H1 (cell line): Measurements from ENCODE around the gene PMP22. TPM values are rescaled to one million over a fixed set of nuclear protein-coding genes. Genes with fewer than 3 reads are reported as not detected.
A peak's percentile ranks its signal among the peaks of the same experiment; 100 is the strongest.

Experiments
- ATF3 ChIP-seq: IDR thresholded peaks from 2 replicates; pipeline ENCODE4 v1.6.1; 2011; ENCODE audit warnings: low read depth, mild to moderate bottlenecking, low read length; ENCODE audit not compliant: insufficient read depth
- CBX5 ChIP-seq: fragments of 300-800, 300-1000 bp; sonication (generic); IDR thresholded peaks from 2 replicates; pipeline ENCODE4 v1.7.1; 2016; ENCODE audit warnings: antibody characterized with exemption, low read length, low read depth
- CBX8 ChIP-seq: fragments of 300-800, 300-1000 bp; sonication (generic); IDR thresholded peaks from 2 replicates; pipeline ENCODE4 v1.7.1; 2016; ENCODE audit warnings: low read depth, low read length, borderline replicate concordance
- EGR1 ChIP-seq: IDR thresholded peaks from 2 replicates; pipeline ENCODE4 v1.6.1; 2011; ENCODE audit warnings: low read depth, low read length, borderline replicate concordance
- GTF2F1 ChIP-seq: IDR thresholded peaks from 2 replicates; pipeline ENCODE4 v1.6.1; 2012; ENCODE audit warnings: low read depth, low read length, improper control_type of control experiment, borderline replicate concordance
- JUN ChIP-seq: IDR thresholded peaks from 2 replicates; pipeline ENCODE4 v1.6.1; 2011; ENCODE audit warnings: low read depth, mild to moderate bottlenecking, improper control_type of control experiment, low read length
- MAX ChIP-seq: IDR thresholded peaks from 2 replicates; pipeline ENCODE4 v1.6.1; 2012; ENCODE audit warnings: inconsistent platforms
- POLR2A ChIP-seq, 2 experiments: IDR thresholded peaks; 1 replicate in 1 of 2; 2 replicates in 1 of 2; pipeline ENCODE4 v1.6.1; 2011; ENCODE audit warnings: low read depth in 2 of 2, low read length in 2 of 2, mild to moderate bottlenecking in 2 of 2; ENCODE audit errors: control extremely low read depth in 1 of 2
- POLR2AphosphoS5 ChIP-seq: IDR thresholded peaks from 2 replicates; pipeline ENCODE4 v1.6.1; 2011; ENCODE audit warnings: low read depth, low read length
- POU5F1 ChIP-seq: IDR thresholded peaks from 2 replicates; pipeline ENCODE4 v1.6.1; 2011; ENCODE audit warnings: low read depth, mild to moderate bottlenecking, low read length, moderate library complexity
- RAD21 ChIP-seq, 2 experiments: IDR thresholded peaks in 1 of 2; conservative IDR thresholded peaks in 1 of 2; 2 replicates each; pipeline ENCODE4 v1.6.1; 2011; ENCODE audit warnings: low read depth in 2 of 2, low read length in 2 of 2, improper control_type of control experiment in 1 of 2, inconsistent platforms in 1 of 2, mild to moderate bottlenecking in 1 of 2, moderate library complexity in 1 of 2
- RBBP5 ChIP-seq: IDR thresholded peaks from 2 replicates; pipeline ENCODE4 v1.7.1; 2012; ENCODE audit warnings: low read depth, mild to moderate bottlenecking, inconsistent platforms, low read length, moderate library complexity, borderline replicate concordance
- SUZ12 ChIP-seq: fragments of 200-600 bp; sonication (generic); IDR thresholded peaks from 2 replicates; pipeline ENCODE4 v1.6.1; 2012; ENCODE audit warnings: mild to moderate bottlenecking, inconsistent platforms, low read length, moderate library complexity, mixed read lengths
- TAF1 ChIP-seq: IDR thresholded peaks from 2 replicates; pipeline ENCODE4 v1.6.1; 2011; ENCODE audit warnings: mild to moderate bottlenecking, low read depth, low read length
- polyA plus RNA-seq, 7 experiments: library from polyadenylated mRNA; depleted of rRNA in 3 of 7; stranded (reverse) in 5 of 7; unstranded in 2 of 7; fragments of >200 nt in 5 of 7; fragments of 200-250 nt in 2 of 7; gene quantifications; 1 replicate in 5 of 7; 2 replicates in 1 of 7; 4 replicates in 1 of 7; pipeline versions ENCODE4 v1.2.1 to v1.2.3, GENCODE V29; 2011 to 2013; ENCODE audit warnings: missing spikeins in 2 of 7, mixed read lengths in 2 of 7
- total RNA-seq: library from RNA; stranded (reverse); fragmentation: NEBNext Ultra II Directional; extraction: Animal tissue kit (Norgen Biotek cat#: 25700); gene quantifications from 2 replicates; pipeline ENCODE4 v1.2.1, GENCODE V29; 2021

The PMP22 gene
- total and polyA plus RNA-seq, 2 of the 8 experiments (the other 6 are each of a cell fraction or from before 2014, with no cell fraction given): 0.84 to 4.9 TPM

GRCh38 chr17:15261258-15261801, 3.8 kb downstream of the PMP22 start (continued):
- TF ChIP-seq ATF3 (no peak), RBBP5 (no peak), SUZ12 (peak; percentile 59), CBX5 (no peak), GTF2F1 (no peak), EGR1 (no peak), TAF1 (no peak), CBX8 (no peak), RAD21 (IDR thresholded peaks at IDR 0.05 in 1 of 2, conservative IDR thresholded peaks at IDR 0.05 in 1 of 2; ENCODE audit: low read depth in 2 of 2, low read length in 2 of 2) (0 out of 4 replicates have a peak, but pooled peaks of 1 of the 2 experiments have one; percentile 17), POLR2A (IDR thresholded peaks at IDR 0.05; ENCODE audit: control extremely low read depth in 1 of 2, low read depth in 2 of 2, low read length in 2 of 2) (no peak), MAX (0 out of 2 replicates have a peak, but pooled peaks have one; percentile 2), JUN (no peak), POLR2AphosphoS5 (no peak), POU5F1 (no peak)
